ENCODE measurements around the gene GPX4. TPM values are rescaled to one million over a fixed set of nuclear protein-coding genes. Genes with fewer than 3 reads are reported as not detected.
A peak's percentile ranks its signal among the peaks of the same experiment; 100 is the strongest.

GPX4 gene
- total RNA-seq, 1 donor from 2014 or later = 345 TPM

DNA sequence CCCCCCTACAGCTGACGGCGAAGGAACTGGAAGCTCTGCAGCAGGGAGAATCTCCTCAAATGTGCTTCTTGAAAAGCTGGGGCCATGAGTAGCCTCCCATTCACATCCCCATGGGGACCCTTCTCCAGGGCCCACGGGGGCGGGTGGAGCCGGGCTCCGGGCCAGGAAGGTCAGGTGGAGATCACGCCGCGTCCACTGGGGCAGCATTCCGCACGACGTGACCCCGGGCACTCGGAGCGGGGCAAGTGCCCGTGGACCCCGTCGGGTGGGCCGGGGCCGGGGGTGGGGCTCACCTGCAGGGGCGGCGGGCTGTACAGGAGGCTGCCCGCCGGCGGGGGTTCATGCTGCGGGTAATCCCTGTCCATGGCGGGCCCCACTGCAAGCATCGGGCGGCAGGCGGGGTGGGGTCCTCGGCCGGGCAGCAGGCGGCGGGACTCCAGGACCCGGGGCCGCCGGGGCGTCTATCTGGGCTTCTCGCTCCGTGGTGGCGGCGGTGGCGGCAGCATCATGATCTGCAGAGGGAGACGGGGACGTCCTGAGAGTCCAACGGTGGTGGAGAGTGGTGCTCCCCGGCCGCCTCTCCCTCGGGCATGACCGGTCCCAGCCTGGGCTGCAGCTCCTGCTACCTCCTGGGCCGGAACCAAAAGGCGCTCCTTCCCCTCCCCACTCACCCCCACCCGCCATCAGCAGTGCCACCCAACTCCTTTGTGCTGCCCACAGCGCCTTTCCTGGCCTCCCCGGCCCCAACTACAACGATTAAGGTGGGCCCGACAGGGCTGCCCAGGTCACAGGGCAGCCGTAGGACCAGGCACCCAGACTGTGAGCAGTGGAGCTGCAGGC is 50.3 kb downstream of the GPX4 start:
- intact Hi-C loops (cut with DNase I) = no loop called here
- ATAC-seq (ENCODE audit: poor library complexity) = no peak
- DNase-seq = no peak

DNA sequence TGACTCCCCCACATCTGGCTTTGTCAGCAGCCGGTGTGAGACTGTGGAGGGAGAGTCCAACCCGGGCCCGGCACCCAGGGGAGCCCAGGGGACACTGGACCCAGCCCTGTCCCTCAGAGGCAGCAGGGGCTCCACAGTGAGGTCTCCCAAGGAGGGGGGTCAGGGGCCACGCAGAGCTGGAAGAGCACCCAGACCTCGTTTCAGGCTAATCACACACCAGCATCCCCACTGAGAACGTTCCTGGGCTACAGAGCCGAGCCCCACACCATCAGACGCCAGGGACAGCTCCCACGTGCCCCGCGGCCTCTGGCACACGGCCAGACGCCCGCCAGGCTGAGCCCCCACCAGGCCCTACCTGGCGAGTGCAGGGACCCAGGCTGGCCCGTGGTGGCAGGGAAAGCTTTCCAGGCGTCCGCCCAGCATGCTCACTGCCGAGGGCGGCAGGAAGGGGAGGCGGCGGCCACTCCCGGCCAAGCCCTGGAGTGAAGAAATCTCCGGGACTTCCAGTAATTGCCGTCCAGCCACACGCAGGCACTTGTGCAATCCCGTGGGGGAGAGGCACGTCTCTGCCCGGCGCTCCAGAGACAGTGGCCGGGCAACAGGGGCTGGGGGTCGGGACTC is 51.0 kb downstream of the GPX4 start:
- intact Hi-C loops (cut with DNase I) = no loop called here
- ATAC-seq (ENCODE audit: poor library complexity) (peak; percentile 91), DNase-seq (peak; percentile 93)

DNA sequence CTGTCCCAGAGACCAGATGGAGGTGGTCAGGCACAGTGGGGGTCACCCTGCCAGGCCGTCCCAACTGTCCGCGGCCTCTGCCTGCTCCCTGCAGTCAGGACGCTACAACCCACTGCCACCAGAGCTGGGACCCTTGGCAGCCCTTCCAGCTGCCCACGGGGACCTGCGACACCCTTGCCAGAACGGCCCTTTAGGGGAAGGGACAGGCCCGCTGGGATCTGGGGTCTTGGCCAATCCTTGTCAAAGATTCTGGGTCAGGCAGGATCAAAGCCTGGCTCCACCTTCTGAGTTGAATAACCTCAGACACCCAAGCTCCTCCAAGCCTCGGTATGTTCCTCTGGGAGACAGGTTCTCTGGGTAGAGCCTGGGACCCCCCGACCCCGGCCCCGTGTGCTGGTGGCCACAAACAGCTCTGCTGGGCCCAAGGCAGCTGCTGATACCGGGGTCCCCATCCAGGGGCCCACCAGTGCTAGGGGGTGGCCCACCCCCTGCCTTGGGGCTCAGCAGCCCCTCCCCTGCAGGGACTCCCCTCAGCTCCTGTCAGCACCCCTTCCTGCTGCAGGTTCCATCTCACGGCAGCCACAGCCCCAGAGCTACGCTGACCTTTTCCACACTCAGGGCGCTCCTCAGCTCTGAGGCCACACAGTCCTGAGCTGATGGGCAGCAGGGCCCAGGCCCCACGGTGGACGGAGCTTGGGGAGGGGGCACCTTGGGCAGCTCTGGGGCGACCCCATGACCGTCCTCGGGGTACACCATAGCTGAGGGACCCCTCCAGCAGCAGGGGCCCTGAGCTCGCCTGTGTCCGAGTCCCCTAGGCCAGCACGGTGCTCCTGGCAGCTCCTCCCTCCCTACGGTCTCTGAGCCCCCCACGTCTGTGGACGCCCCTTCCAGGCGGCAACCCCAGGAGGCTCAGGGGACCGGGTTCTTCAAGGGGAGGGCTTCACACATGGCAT is 51.8 kb downstream of the GPX4 start:
- no peak for DNase-seq

More for the DNA sequence above, 51.8 kb downstream of the GPX4 start:
- ATAC-seq (ENCODE audit: poor library complexity) = peak; percentile 5
- intact Hi-C loops (cut with DNase I) = no loop called here

Other genes starting within 250 kb of the GPX4 start
- gene CFD, start 244.3 kb upstream of the GPX4 start, total RNA-seq = 477 TPM
- 19.1 TPM for gene MED16, start 210.8 kb upstream of the GPX4 start, total RNA-seq
- not detected for gene RNU6-9, start 210.5 kb upstream of the GPX4 start, total RNA-seq
- 20.3 TPM for gene R3HDM4, start 190.8 kb upstream of the GPX4 start, total RNA-seq
- not detected for gene KISS1R, start 186.7 kb upstream of the GPX4 start, total RNA-seq
- gene ARID3A, start 178.0 kb upstream of the GPX4 start, total RNA-seq = 5.0 TPM
- 18.6 TPM for gene WDR18, start 119.6 kb upstream of the GPX4 start, total RNA-seq
- gene GRIN3B, start 103.6 kb upstream of the GPX4 start, total RNA-seq = not detected
- 109 TPM for gene TMEM259, start 82.9 kb upstream of the GPX4 start, total RNA-seq
- not detected for gene RNU6-2, start 82.5 kb upstream of the GPX4 start, total RNA-seq
- 69.8 TPM for gene CNN2, start 77.4 kb upstream of the GPX4 start, total RNA-seq
- gene ABCA7, start 63.9 kb upstream of the GPX4 start, total RNA-seq = 5.2 TPM
- gene ARHGAP45, start 36.8 kb upstream of the GPX4 start, total RNA-seq = 5.1 TPM
- 146 TPM for gene POLR2E, start 8.6 kb upstream of the GPX4 start, total RNA-seq
- gene SBNO2, start 70.3 kb downstream of the GPX4 start, total RNA-seq = 15.1 TPM
- gene STK11, start 101.8 kb downstream of the GPX4 start, total RNA-seq = 54.8 TPM
- gene CBARP, start 134.0 kb downstream of the GPX4 start, total RNA-seq = 1.1 TPM
- 692 TPM for gene ATP5F1D, start 137.8 kb downstream of the GPX4 start, total RNA-seq
- 54.1 TPM for gene MIDN, start 144.6 kb downstream of the GPX4 start, total RNA-seq
- gene CIRBP, start 165.3 kb downstream of the GPX4 start, total RNA-seq = 219 TPM
- 12.4 TPM for gene FAM174C, start 171.5 kb downstream of the GPX4 start, total RNA-seq
- gene EFNA2, start 181.9 kb downstream of the GPX4 start, total RNA-seq = not detected